ENCODE data around the gene SLC4A9.

Gene SLC4A9

GRCh38 chr5:140355546-140355945 lies 4.4 kb upstream of the SLC4A9 start:
- no peak overlapping the region for H3K4me2 ChIP-seq (ENCODE audit: low read length)
- TF ChIP-seq EZH2phosphoT487 (IDR thresholded peaks at IDR 0.05; ENCODE audit: borderline replicate concordance, low read length), result no peak
- TF ChIP-seq, protein P1, sequence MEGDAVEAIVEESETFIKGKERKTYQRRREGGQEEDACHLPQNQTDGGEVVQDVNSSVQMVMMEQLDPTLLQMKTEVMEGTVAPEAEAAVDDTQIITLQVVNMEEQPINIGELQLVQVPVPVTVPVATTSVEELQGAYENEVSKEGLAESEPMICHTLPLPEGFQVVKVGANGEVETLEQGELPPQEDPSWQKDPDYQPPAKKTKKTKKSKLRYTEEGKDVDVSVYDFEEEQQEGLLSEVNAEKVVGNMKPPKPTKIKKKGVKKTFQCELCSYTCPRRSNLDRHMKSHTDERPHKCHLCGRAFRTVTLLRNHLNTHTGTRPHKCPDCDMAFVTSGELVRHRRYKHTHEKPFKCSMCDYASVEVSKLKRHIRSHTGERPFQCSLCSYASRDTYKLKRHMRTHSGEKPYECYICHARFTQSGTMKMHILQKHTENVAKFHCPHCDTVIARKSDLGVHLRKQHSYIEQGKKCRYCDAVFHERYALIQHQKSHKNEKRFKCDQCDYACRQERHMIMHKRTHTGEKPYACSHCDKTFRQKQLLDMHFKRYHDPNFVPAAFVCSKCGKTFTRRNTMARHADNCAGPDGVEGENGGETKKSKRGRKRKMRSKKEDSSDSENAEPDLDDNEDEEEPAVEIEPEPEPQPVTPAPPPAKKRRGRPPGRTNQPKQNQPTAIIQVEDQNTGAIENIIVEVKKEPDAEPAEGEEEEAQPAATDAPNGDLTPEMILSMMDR (IDR thresholded peaks at IDR 0.05; ENCODE audit: low read depth, low read length, poor library complexity, severe bottlenecking), result no peak
- H3K4me3 ChIP-seq (ENCODE audit: low read length), result no peak overlapping the region
- no peaks in the 10 kb centered on the region for H3F3A ChIP-seq (ENCODE audit: control insufficient read depth, insufficient read depth)
- no peak overlapping the region for H3K27ac ChIP-seq (ENCODE audit: low read depth, low read length)
- no peaks in the 10 kb centered on the region for H3K9me2 ChIP-seq (replicated peaks; ENCODE audit: control insufficient read depth, low read length)
- no peaks in the 10 kb centered on the region; the same call in 1 of the 2 replicates for H3K27me3 ChIP-seq (ENCODE audit: control insufficient read depth, low read length)
- no peaks in the 10 kb centered on the region for H3K36me3 ChIP-seq (ENCODE audit: control insufficient read depth, low read length)
- H3K4me1 ChIP-seq (ENCODE audit: control insufficient read depth, low read length), result peaks cover 3% of the 10 kb centered on the region
- no peaks in the 10 kb centered on the region for H3K79me2 ChIP-seq (ENCODE audit: control insufficient read depth, low read length)
- H4K20me1 ChIP-seq (ENCODE audit: control insufficient read depth, insufficient read depth, low read depth, low read length), result no peaks in the 10 kb centered on the region
- H3K9me3 ChIP-seq (ENCODE audit: control insufficient read depth, insufficient read depth, low read length), result no peaks in the 10 kb centered on the region

DNA sequence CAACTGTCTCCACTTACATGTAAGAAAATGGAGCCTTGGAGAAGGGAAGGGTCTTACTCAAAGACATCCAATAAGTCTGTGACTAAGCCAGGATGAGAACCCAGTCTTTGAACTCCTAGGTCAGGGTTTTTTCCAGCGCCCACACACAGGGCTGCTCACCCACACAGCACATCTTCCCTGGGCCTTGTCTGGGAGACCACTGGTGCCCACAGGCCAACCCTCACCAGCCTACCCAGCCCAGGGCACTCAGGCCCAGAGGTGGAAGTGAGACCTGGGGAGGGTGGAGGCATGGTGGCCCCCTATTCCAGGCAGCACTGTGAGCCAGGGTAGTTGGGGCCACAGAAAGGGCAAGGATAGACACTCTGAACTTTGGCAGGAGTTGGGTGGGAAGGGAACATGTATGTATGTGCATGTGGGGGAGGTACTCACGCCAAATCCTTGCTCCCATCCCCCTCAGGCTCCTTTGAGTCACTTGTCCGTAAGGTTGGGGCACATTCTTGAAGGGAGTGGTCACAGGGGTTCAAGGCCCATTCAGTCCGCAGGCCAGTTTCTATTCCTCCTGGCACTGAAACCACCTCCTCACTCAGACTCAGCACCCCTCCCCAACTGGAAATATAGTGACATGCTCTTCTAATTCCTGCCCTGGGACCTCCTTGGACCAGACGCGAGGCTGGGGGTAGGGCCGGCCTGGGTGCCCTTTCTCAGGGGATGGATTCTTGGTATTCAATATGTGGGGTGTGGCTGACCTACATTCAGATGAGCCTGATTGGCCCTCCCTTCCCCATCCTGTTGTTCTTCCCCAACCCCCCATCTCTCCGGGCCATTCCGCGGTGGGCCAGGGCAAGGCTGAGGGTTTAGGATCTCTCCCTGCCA lies 2.9 kb upstream of the SLC4A9 start:
- H4K20me1 ChIP-seq (ENCODE audit: control insufficient read depth, insufficient read depth, low read depth, low read length), result no peaks in the 10 kb centered on the region
- H3K9me2 ChIP-seq (replicated peaks; ENCODE audit: control insufficient read depth, low read length), result no peaks in the 10 kb centered on the region
- no peaks in the 10 kb centered on the region for H3F3A ChIP-seq (ENCODE audit: control insufficient read depth, insufficient read depth)
- no peak overlapping the region for H3K4me3 ChIP-seq (ENCODE audit: low read length)
- H3K36me3 ChIP-seq (ENCODE audit: control insufficient read depth, low read length), result no peaks in the 10 kb centered on the region
- H3K27ac ChIP-seq (ENCODE audit: low read depth, low read length), result no peak overlapping the region
- H3K9me3 ChIP-seq (ENCODE audit: control insufficient read depth, insufficient read depth, low read length), result no peaks in the 10 kb centered on the region
- H3K27me3 ChIP-seq (ENCODE audit: control insufficient read depth, low read length), result no peaks in the 10 kb centered on the region; the same call in 1 of the 2 replicates
- H3K4me1 ChIP-seq (ENCODE audit: control insufficient read depth, low read length), result no peaks in the 10 kb centered on the region
- H3K79me2 ChIP-seq (ENCODE audit: control insufficient read depth, low read length), result no peaks in the 10 kb centered on the region
- H3K4me2 ChIP-seq (ENCODE audit: low read length), result peak overlapping the region; percentile 8; the same call in 1 of the 2 replicates
- TF ChIP-seq, protein P1 (IDR thresholded peaks at IDR 0.05; ENCODE audit: low read depth, low read length, poor library complexity, severe bottlenecking), result no peak
- no peak for TF ChIP-seq EZH2phosphoT487 (IDR thresholded peaks at IDR 0.05; ENCODE audit: borderline replicate concordance, low read length)

DNA sequence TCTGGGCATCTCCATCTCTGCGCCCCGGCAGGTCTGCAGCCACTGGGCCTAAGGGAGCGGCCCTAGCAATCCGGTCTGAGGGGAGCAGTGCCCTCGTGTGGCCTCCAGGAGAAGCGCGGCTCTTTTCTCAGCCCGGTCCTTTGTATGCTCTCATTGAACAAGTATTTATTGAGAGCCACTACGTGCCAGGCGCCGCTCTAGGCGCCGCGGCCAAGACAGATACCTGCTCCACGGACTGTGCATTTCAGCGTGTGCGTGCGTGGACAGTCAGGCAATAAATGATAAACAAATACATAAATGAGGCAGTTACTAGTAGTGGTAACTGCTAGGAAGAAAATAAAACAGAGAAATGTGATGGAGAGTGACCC lies 2.3 kb upstream of the SLC4A9 start:
- Histone ChIP-seq H3K27ac (ENCODE audit: low read depth, low read length) (no peak overlapping the region), H3K9me2 (replicated peaks; ENCODE audit: control insufficient read depth, low read length) (no peaks in the 10 kb centered on the region), H3K27me3 (ENCODE audit: control insufficient read depth, low read length) (no peaks in the 10 kb centered on the region; the same call in 1 of the 2 replicates), H3F3A (ENCODE audit: control insufficient read depth, insufficient read depth) (no peaks in the 10 kb centered on the region), H4K20me1 (ENCODE audit: control insufficient read depth, insufficient read depth, low read depth, low read length) (no peaks in the 10 kb centered on the region), H3K4me3 (ENCODE audit: low read length) (no peak overlapping the region), H3K9me3 (ENCODE audit: control insufficient read depth, insufficient read depth, low read length) (no peaks in the 10 kb centered on the region), H3K36me3 (ENCODE audit: control insufficient read depth, low read length) (no peaks in the 10 kb centered on the region), H3K4me2 (ENCODE audit: low read length) (peak overlapping the region; percentile 8; the same call in 1 of the 2 replicates), H3K79me2 (ENCODE audit: control insufficient read depth, low read length) (no peaks in the 10 kb centered on the region), H3K4me1 (ENCODE audit: control insufficient read depth, low read length) (no peaks in the 10 kb centered on the region)
- TF ChIP-seq EZH2phosphoT487 (IDR thresholded peaks at IDR 0.05; ENCODE audit: borderline replicate concordance, low read length), result no peak
- TF ChIP-seq, protein P1 (IDR thresholded peaks at IDR 0.05; ENCODE audit: low read depth, low read length, poor library complexity, severe bottlenecking), result peak; percentile 89
